Neural progenitor cell (in vitro differentiated cells): ENCODE measurements around the gene SLC2A13.

Experiments
- EZH2 ChIP-seq: fragments of 200-600 bp; sonication (generic); IDR thresholded peaks from 2 replicates; pipeline ENCODE4 v1.6.1; 2017; ENCODE audit warnings: antibody characterized with exemption, mild to moderate bottlenecking, moderate library complexity
- EZH2phosphoT487 ChIP-seq: fragments of 200-600 bp; sonication (generic); IDR thresholded peaks from 2 replicates; pipeline ENCODE4 v1.6.1; 2017; ENCODE audit warnings: antibody characterized with exemption
- TF ChIP-seq, protein P1 (sequence below): fragments of 200-600 bp; sonication (generic); IDR thresholded peaks from 2 replicates; pipeline ENCODE4 v1.5.1; 2017; ENCODE audit warnings: antibody characterized with exemption, mild to moderate bottlenecking

DNA sequence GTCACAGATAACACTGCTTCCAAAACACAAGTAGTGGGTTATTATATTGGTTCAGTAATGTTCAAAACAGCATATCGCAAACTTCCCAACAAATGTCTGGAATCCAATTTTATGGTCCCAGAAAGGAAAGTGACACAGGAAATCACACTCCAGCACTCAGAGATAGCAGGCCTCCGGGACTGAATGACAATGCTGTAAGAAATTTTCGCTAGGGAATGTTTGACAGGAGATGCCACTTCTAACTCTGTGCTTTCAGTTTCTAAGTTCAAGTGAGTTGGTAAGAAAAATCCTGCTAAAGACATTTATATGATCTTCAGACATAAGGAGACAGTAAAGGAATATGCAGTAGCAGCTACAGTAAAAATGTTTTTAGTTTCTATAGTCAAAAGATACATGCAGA, 93.2 kb downstream of the SLC2A13 start:
- TF ChIP-seq, protein P1, sequence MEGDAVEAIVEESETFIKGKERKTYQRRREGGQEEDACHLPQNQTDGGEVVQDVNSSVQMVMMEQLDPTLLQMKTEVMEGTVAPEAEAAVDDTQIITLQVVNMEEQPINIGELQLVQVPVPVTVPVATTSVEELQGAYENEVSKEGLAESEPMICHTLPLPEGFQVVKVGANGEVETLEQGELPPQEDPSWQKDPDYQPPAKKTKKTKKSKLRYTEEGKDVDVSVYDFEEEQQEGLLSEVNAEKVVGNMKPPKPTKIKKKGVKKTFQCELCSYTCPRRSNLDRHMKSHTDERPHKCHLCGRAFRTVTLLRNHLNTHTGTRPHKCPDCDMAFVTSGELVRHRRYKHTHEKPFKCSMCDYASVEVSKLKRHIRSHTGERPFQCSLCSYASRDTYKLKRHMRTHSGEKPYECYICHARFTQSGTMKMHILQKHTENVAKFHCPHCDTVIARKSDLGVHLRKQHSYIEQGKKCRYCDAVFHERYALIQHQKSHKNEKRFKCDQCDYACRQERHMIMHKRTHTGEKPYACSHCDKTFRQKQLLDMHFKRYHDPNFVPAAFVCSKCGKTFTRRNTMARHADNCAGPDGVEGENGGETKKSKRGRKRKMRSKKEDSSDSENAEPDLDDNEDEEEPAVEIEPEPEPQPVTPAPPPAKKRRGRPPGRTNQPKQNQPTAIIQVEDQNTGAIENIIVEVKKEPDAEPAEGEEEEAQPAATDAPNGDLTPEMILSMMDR: no peak
- TF ChIP-seq EZH2 (no peak), EZH2phosphoT487 (no peak)
